ENCODE measurements around the gene UBA5. TPM values are rescaled to one million over a fixed set of nuclear protein-coding genes. Genes with fewer than 3 reads are reported as not detected.
"Not testable (repeated sequence)": the region's sequence is repeated elsewhere in the genome, so short reads cannot be mapped to it uniquely, and the experiment has no call there.

UBA5 gene
- total RNA-seq, result 17.7 and 26.7 TPM in 2 replicates

DNA sequence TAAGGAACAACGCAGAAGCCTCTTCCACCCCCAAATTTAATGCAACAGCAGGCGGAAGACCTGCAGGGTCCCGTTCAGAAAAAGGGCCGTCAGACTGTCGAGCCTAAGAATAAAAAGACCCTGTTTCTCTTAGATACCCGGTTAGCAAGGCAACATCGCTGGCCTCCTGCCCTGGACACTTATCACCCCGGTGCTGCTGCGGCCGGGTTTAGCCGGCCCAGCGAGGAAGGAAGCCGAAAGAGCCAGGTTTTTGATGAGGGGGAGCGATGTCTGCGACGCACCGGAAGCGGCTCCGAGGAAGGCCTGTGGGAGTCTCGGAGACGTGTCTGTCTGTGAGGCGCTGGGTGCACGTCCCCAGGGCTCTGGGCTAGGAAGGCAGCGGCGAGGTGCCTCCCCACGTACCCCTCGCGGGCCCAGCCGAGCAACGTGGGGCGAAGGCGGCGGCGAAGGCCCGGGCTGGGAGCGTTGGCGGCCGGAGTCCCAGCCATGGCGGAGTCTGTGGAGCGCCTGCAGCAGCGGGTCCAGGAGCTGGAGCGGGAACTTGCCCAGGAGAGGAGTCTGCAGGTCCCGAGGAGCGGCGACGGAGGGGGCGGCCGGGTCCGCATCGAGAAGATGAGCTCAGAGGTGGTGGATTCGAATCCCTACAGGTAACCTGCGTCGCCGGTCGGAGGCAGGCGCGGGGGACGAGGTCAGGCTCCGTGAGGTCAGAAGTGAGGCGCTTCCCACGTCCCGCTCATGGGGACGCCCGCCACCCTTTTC, at the start of gene UBA5:
Gene UBA5, plus strand, starts transcription at position 278 of the 759 bp plus-strand sequence. Its CDS starts 209 bp downstream, at position 487.
- DNase-seq (ENCODE audit: extremely low read depth, low read depth, low spot score), result no peak

DNA sequence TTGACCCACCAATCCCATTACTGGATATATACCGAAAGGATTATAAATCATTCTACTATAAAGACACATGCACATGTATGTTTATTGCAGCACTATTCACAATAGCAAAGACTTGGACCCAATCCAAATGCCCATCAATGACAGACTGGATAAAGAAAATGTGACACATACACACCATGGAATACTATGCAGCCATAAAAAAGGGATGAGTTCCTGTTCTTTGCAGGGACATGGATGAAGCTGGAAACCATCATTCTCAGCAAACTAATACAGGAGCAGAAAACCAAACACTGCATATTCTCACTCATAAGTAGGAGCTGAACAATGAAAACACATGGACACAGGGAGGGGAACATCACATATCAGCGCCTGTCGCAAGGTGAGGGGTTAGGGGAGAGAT, 44.8 kb upstream of the UBA5 start:
- not testable (repeated sequence) for DNase-seq (ENCODE audit: extremely low read depth, low read depth, low spot score)

- DNase-seq (ENCODE audit: extremely low read depth, low read depth, low spot score), result no peak
These were observed 44.2 kb upstream of the UBA5 start for GRCh38 chr3:132615881-132616280.

- no peak for DNase-seq (ENCODE audit: extremely low read depth, low read depth, low spot score)
These were observed 43.3 kb upstream of the UBA5 start for GRCh38 chr3:132616780-132617179.

- peak; percentile 61 for DNase-seq (ENCODE audit: extremely low read depth, low read depth, low spot score)
These were observed 38.0 kb upstream of the UBA5 start for GRCh38 chr3:132622148-132622547.

GRCh38 chr3:132622761-132623160, 37.4 kb upstream of the UBA5 start:
- no peak for DNase-seq (ENCODE audit: extremely low read depth, low read depth, low spot score)

- DNase-seq (ENCODE audit: extremely low read depth, low read depth, low spot score), result no peak
These were observed 36.5 kb upstream of the UBA5 start for GRCh38 chr3:132623646-132624045.

- DNase-seq (ENCODE audit: extremely low read depth, low read depth, low spot score), result no peak
These were observed 35.3 kb upstream of the UBA5 start for GRCh38 chr3:132624790-132625189.

- no peak for DNase-seq (ENCODE audit: extremely low read depth, low read depth, low spot score)
These were observed 34.5 kb upstream of the UBA5 start for GRCh38 chr3:132625613-132626012.

- no peak for DNase-seq (ENCODE audit: extremely low read depth, low read depth, low spot score)
These were observed 33.2 kb upstream of the UBA5 start for GRCh38 chr3:132626955-132627354.

DNA sequence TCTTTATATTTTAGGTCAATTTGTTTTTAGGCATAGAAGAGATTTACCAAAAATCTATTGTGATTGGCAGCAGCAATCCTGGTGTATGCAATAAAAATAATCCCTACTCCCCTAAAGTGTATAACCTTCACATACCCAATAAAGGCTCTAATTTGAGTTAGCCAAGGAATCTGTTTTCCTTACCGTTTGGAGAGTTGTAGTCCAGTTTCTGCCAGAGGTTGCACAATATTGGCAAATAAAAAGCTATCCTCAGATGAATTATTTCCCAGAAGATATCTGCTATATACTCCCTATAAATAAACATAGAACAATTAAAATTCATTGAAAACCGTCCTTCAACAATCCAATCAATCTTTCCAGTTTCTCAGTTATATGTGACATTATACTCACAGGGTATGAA, 32.0 kb upstream of the UBA5 start:
- DNase-seq (ENCODE audit: extremely low read depth, low read depth, low spot score), result no peak

DNA sequence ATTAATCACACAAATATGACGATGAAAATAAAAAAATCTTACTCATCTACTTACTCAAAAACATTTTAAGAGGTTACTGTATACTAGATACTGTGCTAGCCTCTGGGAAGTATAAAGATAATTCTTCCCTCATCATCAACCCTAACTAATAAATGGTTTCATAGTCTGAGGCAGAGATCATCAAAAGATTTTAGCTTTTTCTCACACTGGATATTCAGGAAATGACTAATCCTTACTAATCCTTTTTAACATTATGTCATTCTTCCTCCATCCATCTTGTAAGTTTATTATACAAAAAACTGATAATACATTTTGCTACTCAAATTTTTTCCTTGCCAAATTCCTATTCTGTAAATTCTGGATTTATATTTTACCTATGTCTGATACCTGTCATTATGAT, 30.2 kb upstream of the UBA5 start:
- DNase-seq (ENCODE audit: extremely low read depth, low read depth, low spot score), result no peak

- DNase-seq (ENCODE audit: extremely low read depth, low read depth, low spot score), result no peak
These were observed 29.5 kb upstream of the UBA5 start for GRCh38 chr3:132630612-132631011.

- no peak for DNase-seq (ENCODE audit: extremely low read depth, low read depth, low spot score)
These were observed 25.1 kb upstream of the UBA5 start for GRCh38 chr3:132635052-132635451.

GRCh38 chr3:132637590-132637989, 22.5 kb upstream of the UBA5 start:
- no peak for DNase-seq (ENCODE audit: extremely low read depth, low read depth, low spot score)

- DNase-seq (ENCODE audit: extremely low read depth, low read depth, low spot score), result no peak
These were observed 21.4 kb upstream of the UBA5 start for GRCh38 chr3:132638706-132639105.

- DNase-seq (ENCODE audit: extremely low read depth, low read depth, low spot score), result not testable (repeated sequence)
These were observed 18.7 kb upstream of the UBA5 start for GRCh38 chr3:132641427-132641826.

GRCh38 chr3:132641837-132642538, 18.1 kb upstream of the UBA5 start:
- no peak for DNase-seq (ENCODE audit: extremely low read depth, low read depth, low spot score)

GRCh38 chr3:132642539-132642847, 17.6 kb upstream of the UBA5 start:
- no peak for DNase-seq (ENCODE audit: extremely low read depth, low read depth, low spot score)

DNA sequence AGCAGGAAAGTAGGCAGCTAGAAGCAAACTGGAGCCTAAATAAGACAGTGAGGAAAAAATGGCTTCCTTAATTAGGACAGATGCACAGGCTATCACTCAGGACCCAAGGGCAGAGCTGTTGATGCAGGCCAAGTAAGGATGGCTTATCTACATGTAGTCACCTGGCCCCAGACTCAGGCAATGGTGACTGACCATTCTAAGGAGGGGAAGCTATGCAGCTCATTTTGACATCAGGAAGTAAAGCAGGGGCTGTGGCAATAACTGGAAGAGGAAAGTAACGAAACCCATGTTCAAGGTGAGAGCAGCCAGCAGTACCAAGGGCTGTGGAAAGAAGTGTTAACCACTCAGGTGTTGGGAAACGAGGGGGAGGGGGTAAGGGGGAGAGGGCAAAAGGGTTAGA, 16.8 kb upstream of the UBA5 start:
- DNase-seq (ENCODE audit: extremely low read depth, low read depth, low spot score), result no peak

DNA sequence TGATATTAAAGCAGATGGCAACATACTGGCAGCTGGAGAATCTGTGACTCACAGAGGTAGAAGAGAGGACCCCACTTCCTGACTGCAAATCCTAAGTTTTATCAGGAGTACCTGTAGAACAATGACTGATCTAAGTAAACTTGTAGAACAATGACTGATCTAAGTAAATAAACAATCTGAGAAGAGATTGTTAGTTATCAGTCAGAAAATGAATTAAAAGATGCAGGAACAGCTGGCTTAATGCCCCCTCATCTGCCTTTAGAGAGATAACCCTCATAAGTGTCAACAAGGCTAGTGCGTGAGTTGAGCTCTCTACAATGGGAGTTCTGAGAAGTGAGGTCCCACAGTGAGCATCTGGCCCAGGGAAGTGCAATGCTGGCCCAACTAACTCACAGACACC, 15.1 kb upstream of the UBA5 start:
- no peak for DNase-seq (ENCODE audit: extremely low read depth, low read depth, low spot score)

DNA sequence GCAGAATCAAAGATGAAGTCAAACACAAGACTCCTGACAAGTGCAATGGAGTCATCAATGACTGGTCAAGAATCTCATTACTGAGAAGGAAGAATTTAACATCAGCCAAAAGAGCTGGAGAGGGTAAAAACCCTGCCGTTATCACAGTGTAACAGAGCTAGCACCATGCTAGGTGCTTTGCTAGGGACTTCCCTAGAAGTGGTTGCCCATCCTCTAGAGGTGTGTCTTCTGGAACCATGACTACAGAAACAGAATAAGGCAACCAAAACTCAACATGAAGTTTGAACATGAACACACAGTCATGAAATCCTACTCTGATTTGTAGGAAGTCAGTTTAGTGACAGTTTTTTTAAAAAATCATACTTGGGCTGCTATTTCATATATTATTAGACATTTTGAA, 10.0 kb upstream of the UBA5 start:
- DNase-seq (ENCODE audit: extremely low read depth, low read depth, low spot score), result no peak
